HEK293 (cell line): Measurements from ENCODE around the gene PPP2R5D.

Source experiments
- EGR2 ChIP-seq: fragments of 450-650 bp; formaldehyde crosslinking; IDR thresholded peaks from 2 replicates; pipeline ENCODE4 v1.5.1; 2016; ENCODE audit warnings: low read depth, missing biosample characterization, missing genetic modification characterization
- GLIS2 ChIP-seq: fragments of 450-650 bp; formaldehyde crosslinking; IDR thresholded peaks from 2 replicates; pipeline ENCODE4 v1.5.1; 2016; ENCODE audit warnings: missing biosample characterization, missing genetic modification characterization
- HOXA7 ChIP-seq: sonication (generic); formaldehyde crosslinking; IDR thresholded peaks from 2 replicates; pipeline ENCODE4 v1.8.1; 2022; ENCODE audit warnings: missing genetic modification reagents, borderline replicate concordance
- KLF1 ChIP-seq: fragments of 450-650 bp; formaldehyde crosslinking; IDR thresholded peaks from 2 replicates; pipeline ENCODE4 v1.5.1; 2016; ENCODE audit warnings: missing biosample characterization, missing genetic modification characterization
- KLF16 ChIP-seq: fragments of 450-650 bp; formaldehyde crosslinking; IDR thresholded peaks from 2 replicates; pipeline ENCODE4 v1.5.1; 2017; ENCODE audit warnings: missing biosample characterization, missing genetic modification characterization
- SP3 ChIP-seq: fragments of 450-650 bp; formaldehyde crosslinking; IDR thresholded peaks from 2 replicates; pipeline ENCODE4 v1.5.1; 2016; ENCODE audit warnings: missing biosample characterization, missing genetic modification characterization
- YY1 ChIP-seq: fragments of 450-650 bp; formaldehyde crosslinking; IDR thresholded peaks from 2 replicates; pipeline ENCODE4 v1.5.1; 2018; ENCODE audit warnings: missing biosample characterization, missing genetic modification characterization
- ZBTB20 ChIP-seq: fragments of 450-650 bp; formaldehyde crosslinking; IDR thresholded peaks from 2 replicates; pipeline ENCODE4 v1.5.1; 2016; ENCODE audit warnings: missing biosample characterization, missing genetic modification characterization
- ZBTB7A ChIP-seq: fragments of 450-650 bp; formaldehyde crosslinking; IDR thresholded peaks from 2 replicates; pipeline ENCODE4 v1.5.1; 2016; ENCODE audit warnings: low read depth, missing biosample characterization, missing genetic modification characterization
- ZNF223 ChIP-seq: fragments of 450-650 bp; formaldehyde crosslinking; IDR thresholded peaks from 2 replicates; pipeline ENCODE4 v1.5.1; 2016; ENCODE audit warnings: missing biosample characterization, missing genetic modification characterization
- ZNF366 ChIP-seq: fragments of 450-650 bp; formaldehyde crosslinking; conservative IDR thresholded peaks from 2 replicates; pipeline ENCODE4 v1.5.1; 2016; ENCODE audit warnings: missing biosample characterization, missing genetic modification characterization
- ZNF501 ChIP-seq: fragments of 450-650 bp; formaldehyde crosslinking; IDR thresholded peaks from 2 replicates; pipeline ENCODE4 v1.5.1; 2016; ENCODE audit warnings: missing biosample characterization, missing genetic modification characterization
- ZNF548 ChIP-seq: fragments of 450-650 bp; formaldehyde crosslinking; IDR thresholded peaks from 2 replicates; pipeline ENCODE4 v1.5.1; 2016; ENCODE audit warnings: missing biosample characterization, missing genetic modification characterization
- ZNF558 ChIP-seq: fragments of 450-650 bp; formaldehyde crosslinking; IDR thresholded peaks from 2 replicates; pipeline ENCODE4 v1.5.1; 2016; ENCODE audit warnings: missing biosample characterization, missing genetic modification characterization
- ZNF600 ChIP-seq: fragments of 450-650 bp; formaldehyde crosslinking; IDR thresholded peaks from 2 replicates; pipeline ENCODE4 v1.5.1; 2016; ENCODE audit warnings: missing biosample characterization, missing genetic modification characterization
- ZNF660 ChIP-seq: fragments of 450-650 bp; IDR thresholded peaks from 2 replicates; pipeline ENCODE4 v1.5.1; 2018; ENCODE audit warnings: missing biosample characterization, mild to moderate bottlenecking, missing genetic modification characterization
- ZXDB ChIP-seq: fragments of 450-650 bp; formaldehyde crosslinking; IDR thresholded peaks from 2 replicates; pipeline ENCODE4 v1.5.1; 2016; ENCODE audit warnings: missing biosample characterization, missing genetic modification characterization
- TF ChIP-seq, protein P1 (sequence below): fragments of 450-650 bp; formaldehyde crosslinking; IDR thresholded peaks from 2 replicates; pipeline ENCODE4 v1.5.1; 2016; ENCODE audit warnings: missing biosample characterization, missing genetic modification characterization
- TF ChIP-seq, protein P2 (sequence below): fragments of 450-650 bp; formaldehyde crosslinking; IDR thresholded peaks from 2 replicates; pipeline ENCODE4 v1.5.1; 2016; ENCODE audit warnings: missing biosample characterization, missing genetic modification characterization
- TF ChIP-seq, protein P3 (sequence below): fragments of 450-650 bp; formaldehyde crosslinking; optimal IDR thresholded peaks from 2 replicates; pipeline ENCODE3; 2016; ENCODE audit warnings: missing biosample characterization, mild to moderate bottlenecking, missing genetic modification characterization
- TF ChIP-seq, protein P4 (sequence below): fragments of 450-650 bp; formaldehyde crosslinking; IDR thresholded peaks from 2 replicates; pipeline ENCODE4 v1.5.1; 2017; ENCODE audit warnings: missing biosample characterization, mild to moderate bottlenecking, missing genetic modification characterization, moderate library complexity
- TF ChIP-seq, protein P5 (sequence below): fragments of 450-650 bp; formaldehyde crosslinking; IDR thresholded peaks from 2 replicates; pipeline ENCODE4 v1.5.1; 2017; ENCODE audit warnings: missing biosample characterization, missing genetic modification characterization
- TF ChIP-seq, protein P6 (sequence below): fragments of 450-650 bp; formaldehyde crosslinking; IDR thresholded peaks from 2 replicates; pipeline ENCODE4 v1.5.1; 2016; ENCODE audit warnings: missing biosample characterization, missing genetic modification characterization
- TF ChIP-seq, protein P7 (sequence below): fragments of 450-650 bp; formaldehyde crosslinking; IDR thresholded peaks from 2 replicates; pipeline ENCODE4 v1.5.1; 2016; ENCODE audit warnings: missing biosample characterization, missing genetic modification characterization
- TF ChIP-seq, protein P8 (sequence below): fragments of 450-650 bp; IDR thresholded peaks from 2 replicates; pipeline ENCODE4 v1.5.1; 2018; ENCODE audit warnings: missing biosample characterization, missing genetic modification characterization

The PPP2R5D gene

DNA sequence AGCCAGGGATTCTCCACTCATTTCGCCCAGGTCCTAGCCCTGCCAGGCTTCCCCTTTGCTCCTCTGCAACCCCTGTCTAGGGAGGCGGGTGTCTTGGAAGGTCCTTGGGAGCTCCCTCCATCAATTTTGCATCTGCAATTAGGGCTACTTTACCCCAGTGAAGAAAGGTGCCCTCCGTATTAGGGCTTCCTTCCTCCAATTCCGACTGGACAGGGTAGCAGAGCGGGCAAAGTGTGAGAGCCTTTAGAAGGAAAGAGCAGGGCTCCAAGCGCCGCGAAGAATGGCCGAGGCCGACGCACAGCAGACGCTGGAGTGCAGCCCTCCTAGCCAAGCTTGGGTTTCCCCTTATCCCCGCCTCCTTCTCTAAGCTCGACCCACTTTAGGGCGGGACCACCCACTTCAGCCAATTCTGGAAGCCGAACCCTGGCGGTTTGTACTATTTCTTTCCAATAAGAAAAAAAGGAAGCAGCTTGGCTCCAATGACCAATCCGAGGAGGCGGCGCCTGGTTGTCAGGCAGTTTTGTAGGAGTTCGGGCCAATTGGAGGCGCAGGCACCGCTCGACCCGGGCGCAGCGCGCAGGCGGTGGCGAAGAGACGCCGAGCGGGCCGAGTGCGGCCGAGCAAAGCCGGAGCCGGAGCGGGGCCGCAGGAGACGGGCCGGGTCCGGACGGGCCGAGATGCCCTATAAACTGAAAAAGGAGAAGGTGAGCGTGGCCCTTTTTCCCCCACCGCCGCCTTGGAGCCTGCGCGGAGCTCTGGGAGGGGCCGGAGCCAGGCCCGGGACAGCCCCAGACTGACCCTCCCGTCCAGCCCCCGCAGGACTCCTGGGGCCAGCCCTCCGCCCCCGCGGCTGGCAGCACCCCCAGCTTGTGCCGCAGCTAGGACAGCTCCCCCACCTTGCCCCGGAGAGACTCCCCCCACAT is at the start of gene PPP2R5D (continued):
- peak; percentile 89 for TF ChIP-seq GLIS2
- TF ChIP-seq ZBTB7A (tag by site-specific recombination) = 0 out of 2 replicates have a peak, but pooled peaks have one; percentile 33
- TF ChIP-seq, protein P1, sequence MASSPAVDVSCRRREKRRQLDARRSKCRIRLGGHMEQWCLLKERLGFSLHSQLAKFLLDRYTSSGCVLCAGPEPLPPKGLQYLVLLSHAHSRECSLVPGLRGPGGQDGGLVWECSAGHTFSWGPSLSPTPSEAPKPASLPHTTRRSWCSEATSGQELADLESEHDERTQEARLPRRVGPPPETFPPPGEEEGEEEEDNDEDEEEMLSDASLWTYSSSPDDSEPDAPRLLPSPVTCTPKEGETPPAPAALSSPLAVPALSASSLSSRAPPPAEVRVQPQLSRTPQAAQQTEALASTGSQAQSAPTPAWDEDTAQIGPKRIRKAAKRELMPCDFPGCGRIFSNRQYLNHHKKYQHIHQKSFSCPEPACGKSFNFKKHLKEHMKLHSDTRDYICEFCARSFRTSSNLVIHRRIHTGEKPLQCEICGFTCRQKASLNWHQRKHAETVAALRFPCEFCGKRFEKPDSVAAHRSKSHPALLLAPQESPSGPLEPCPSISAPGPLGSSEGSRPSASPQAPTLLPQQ = 0 out of 2 replicates have a peak, but pooled peaks have one; percentile 16
- no peak for TF ChIP-seq HOXA7 (CRISPR knock-in tag)
- 0 out of 2 replicates have a peak, but pooled peaks have one; percentile 15 for TF ChIP-seq YY1 (tag by site-specific recombination)
- TF ChIP-seq KLF16 = 0 out of 2 replicates have a peak, but pooled peaks have one; percentile 32
- peak; percentile 48; the same call in 1 of the 2 replicates for TF ChIP-seq ZBTB20 (tag by site-specific recombination)
- no peak for TF ChIP-seq ZNF548 (tag by site-specific recombination)
- TF ChIP-seq, protein P2, sequence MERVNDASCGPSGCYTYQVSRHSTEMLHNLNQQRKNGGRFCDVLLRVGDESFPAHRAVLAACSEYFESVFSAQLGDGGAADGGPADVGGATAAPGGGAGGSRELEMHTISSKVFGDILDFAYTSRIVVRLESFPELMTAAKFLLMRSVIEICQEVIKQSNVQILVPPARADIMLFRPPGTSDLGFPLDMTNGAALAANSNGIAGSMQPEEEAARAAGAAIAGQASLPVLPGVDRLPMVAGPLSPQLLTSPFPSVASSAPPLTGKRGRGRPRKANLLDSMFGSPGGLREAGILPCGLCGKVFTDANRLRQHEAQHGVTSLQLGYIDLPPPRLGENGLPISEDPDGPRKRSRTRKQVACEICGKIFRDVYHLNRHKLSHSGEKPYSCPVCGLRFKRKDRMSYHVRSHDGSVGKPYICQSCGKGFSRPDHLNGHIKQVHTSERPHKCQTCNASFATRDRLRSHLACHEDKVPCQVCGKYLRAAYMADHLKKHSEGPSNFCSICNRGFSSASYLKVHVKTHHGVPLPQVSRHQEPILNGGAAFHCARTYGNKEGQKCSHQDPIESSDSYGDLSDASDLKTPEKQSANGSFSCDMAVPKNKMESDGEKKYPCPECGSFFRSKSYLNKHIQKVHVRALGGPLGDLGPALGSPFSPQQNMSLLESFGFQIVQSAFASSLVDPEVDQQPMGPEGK (tag by site-specific recombination) = peak; percentile 74
- TF ChIP-seq, protein P3, sequence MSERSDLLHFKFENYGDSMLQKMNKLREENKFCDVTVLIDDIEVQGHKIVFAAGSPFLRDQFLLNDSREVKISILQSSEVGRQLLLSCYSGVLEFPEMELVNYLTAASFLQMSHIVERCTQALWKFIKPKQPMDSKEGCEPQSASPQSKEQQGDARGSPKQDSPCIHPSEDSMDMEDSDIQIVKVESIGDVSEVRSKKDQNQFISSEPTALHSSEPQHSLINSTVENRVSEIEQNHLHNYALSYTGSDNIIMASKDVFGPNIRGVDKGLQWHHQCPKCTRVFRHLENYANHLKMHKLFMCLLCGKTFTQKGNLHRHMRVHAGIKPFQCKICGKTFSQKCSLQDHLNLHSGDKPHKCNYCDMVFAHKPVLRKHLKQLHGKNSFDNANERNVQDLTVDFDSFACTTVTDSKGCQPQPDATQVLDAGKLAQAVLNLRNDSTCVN (tag by site-specific recombination) = peak; percentile 50
- TF ChIP-seq EGR2 (tag by site-specific recombination) = peak; percentile 53; the same call in 1 of the 2 replicates
- TF ChIP-seq, protein P4, sequence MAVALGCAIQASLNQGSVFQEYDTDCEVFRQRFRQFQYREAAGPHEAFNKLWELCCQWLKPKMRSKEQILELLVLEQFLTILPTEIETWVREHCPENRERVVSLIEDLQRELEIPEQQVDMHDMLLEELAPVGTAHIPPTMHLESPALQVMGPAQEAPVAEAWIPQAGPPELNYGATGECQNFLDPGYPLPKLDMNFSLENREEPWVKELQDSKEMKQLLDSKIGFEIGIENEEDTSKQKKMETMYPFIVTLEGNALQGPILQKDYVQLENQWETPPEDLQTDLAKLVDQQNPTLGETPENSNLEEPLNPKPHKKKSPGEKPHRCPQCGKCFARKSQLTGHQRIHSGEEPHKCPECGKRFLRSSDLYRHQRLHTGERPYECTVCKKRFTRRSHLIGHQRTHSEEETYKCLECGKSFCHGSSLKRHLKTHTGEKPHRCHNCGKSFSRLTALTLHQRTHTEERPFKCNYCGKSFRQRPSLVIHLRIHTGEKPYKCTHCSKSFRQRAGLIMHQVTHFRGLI = no peak
- TF ChIP-seq ZNF366 = peak; percentile 21; the same call in 1 of the 2 replicates
- TF ChIP-seq, protein P5, sequence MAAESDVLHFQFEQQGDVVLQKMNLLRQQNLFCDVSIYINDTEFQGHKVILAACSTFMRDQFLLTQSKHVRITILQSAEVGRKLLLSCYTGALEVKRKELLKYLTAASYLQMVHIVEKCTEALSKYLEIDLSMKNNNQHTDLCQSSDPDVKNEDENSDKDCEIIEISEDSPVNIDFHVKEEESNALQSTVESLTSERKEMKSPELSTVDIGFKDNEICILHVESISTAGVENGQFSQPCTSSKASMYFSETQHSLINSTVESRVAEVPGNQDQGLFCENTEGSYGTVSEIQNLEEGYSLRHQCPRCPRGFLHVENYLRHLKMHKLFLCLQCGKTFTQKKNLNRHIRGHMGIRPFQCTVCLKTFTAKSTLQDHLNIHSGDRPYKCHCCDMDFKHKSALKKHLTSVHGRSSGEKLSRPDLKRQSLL = no peak
- TF ChIP-seq, protein P6, sequence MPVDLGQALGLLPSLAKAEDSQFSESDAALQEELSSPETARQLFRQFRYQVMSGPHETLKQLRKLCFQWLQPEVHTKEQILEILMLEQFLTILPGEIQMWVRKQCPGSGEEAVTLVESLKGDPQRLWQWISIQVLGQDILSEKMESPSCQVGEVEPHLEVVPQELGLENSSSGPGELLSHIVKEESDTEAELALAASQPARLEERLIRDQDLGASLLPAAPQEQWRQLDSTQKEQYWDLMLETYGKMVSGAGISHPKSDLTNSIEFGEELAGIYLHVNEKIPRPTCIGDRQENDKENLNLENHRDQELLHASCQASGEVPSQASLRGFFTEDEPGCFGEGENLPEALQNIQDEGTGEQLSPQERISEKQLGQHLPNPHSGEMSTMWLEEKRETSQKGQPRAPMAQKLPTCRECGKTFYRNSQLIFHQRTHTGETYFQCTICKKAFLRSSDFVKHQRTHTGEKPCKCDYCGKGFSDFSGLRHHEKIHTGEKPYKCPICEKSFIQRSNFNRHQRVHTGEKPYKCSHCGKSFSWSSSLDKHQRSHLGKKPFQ = no peak
- TF ChIP-seq, protein P7, sequence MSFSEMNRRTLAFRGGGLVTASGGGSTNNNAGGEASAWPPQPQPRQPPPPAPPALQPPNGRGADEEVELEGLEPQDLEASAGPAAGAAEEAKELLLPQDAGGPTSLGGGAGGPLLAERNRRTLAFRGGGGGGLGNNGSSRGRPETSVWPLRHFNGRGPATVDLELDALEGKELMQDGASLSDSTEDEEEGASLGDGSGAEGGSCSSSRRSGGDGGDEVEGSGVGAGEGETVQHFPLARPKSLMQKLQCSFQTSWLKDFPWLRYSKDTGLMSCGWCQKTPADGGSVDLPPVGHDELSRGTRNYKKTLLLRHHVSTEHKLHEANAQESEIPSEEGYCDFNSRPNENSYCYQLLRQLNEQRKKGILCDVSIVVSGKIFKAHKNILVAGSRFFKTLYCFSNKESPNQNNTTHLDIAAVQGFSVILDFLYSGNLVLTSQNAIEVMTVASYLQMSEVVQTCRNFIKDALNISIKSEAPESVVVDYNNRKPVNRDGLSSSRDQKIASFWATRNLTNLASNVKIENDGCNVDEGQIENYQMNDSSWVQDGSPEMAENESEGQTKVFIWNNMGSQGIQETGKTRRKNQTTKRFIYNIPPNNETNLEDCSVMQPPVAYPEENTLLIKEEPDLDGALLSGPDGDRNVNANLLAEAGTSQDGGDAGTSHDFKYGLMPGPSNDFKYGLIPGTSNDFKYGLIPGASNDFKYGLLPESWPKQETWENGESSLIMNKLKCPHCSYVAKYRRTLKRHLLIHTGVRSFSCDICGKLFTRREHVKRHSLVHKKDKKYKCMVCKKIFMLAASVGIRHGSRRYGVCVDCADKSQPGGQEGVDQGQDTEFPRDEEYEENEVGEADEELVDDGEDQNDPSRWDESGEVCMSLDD = no peak
- TF ChIP-seq, protein P8, sequence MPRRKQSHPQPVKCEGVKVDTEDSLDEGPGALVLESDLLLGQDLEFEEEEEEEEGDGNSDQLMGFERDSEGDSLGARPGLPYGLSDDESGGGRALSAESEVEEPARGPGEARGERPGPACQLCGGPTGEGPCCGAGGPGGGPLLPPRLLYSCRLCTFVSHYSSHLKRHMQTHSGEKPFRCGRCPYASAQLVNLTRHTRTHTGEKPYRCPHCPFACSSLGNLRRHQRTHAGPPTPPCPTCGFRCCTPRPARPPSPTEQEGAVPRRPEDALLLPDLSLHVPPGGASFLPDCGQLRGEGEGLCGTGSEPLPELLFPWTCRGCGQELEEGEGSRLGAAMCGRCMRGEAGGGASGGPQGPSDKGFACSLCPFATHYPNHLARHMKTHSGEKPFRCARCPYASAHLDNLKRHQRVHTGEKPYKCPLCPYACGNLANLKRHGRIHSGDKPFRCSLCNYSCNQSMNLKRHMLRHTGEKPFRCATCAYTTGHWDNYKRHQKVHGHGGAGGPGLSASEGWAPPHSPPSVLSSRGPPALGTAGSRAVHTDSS (tag by site-specific recombination) = no peak
- TF ChIP-seq ZNF660 (tag by site-specific recombination) = 0 out of 2 replicates have a peak, but pooled peaks have one; percentile 32
- TF ChIP-seq ZXDB (tag by site-specific recombination) = peak; percentile 60
- peak; percentile 74 for TF ChIP-seq SP3
- TF ChIP-seq ZNF223 = no peak
- TF ChIP-seq ZNF600 (tag by site-specific recombination) = peak; percentile 64
- no peak for TF ChIP-seq ZNF558 (tag by site-specific recombination)
- no peak for TF ChIP-seq KLF1 (tag by site-specific recombination)
- TF ChIP-seq ZNF501 = 0 out of 2 replicates have a peak, but pooled peaks have one; percentile 19
